Measurements from ENCODE around the gene ZBTB16.
A peak's percentile ranks its signal among the peaks of the same experiment; 100 is the strongest.

ZBTB16 gene

GRCh38 chr11:114079511-114080065, 20.1 kb downstream of the ZBTB16 start:
- H3K4me2 ChIP-seq (ENCODE audit: low read length) = no peak overlapping the region
- peaks cover 47% of the 10 kb centered on the region for H3K79me2 ChIP-seq
- no peak for TF ChIP-seq CTCF (IDR thresholded peaks at IDR 0.05)
- no peaks in the 10 kb centered on the region for H3K9me3 ChIP-seq (ENCODE audit: control insufficient read depth, low read length)
- H3K27me3 ChIP-seq (ENCODE audit: control insufficient read depth, insufficient read depth, low read length) = no peaks in the 10 kb centered on the region
- H3K27ac ChIP-seq = peak overlapping the region; percentile 44
- H3K9ac ChIP-seq = no peak overlapping the region
- H3K36me3 ChIP-seq (ENCODE audit: control insufficient read depth, insufficient read depth, low read length) = no peaks in the 10 kb centered on the region
- no peak overlapping the region for H2AFZ ChIP-seq
- peaks cover 24% of the 10 kb centered on the region for H3K4me1 ChIP-seq
- no peak overlapping the region for H3K4me3 ChIP-seq (ENCODE audit: low read depth, low read length)

GRCh38 chr11:114080219-114080618, 20.7 kb downstream of the ZBTB16 start:
- Histone ChIP-seq H3K36me3 (ENCODE audit: control insufficient read depth, insufficient read depth, low read length) (no peaks in the 10 kb centered on the region), H3K4me2 (ENCODE audit: low read length) (no peak overlapping the region), H3K27ac (peak overlapping the region; percentile 44), H2AFZ (no peak overlapping the region), H3K4me3 (ENCODE audit: low read depth, low read length) (no peak overlapping the region), H3K4me1 (peaks cover 24% of the 10 kb centered on the region), H3K79me2 (peaks cover 49% of the 10 kb centered on the region), H3K9ac (no peak overlapping the region), H3K27me3 (ENCODE audit: control insufficient read depth, insufficient read depth, low read length) (no peaks in the 10 kb centered on the region), H3K9me3 (ENCODE audit: control insufficient read depth, low read length) (no peaks in the 10 kb centered on the region)
- no peak for TF ChIP-seq CTCF (IDR thresholded peaks at IDR 0.05)

- H3K79me2 ChIP-seq = peaks cover 50% of the 10 kb centered on the region
- H3K4me3 ChIP-seq (ENCODE audit: low read depth, low read length) = no peak overlapping the region
- H3K36me3 ChIP-seq (ENCODE audit: control insufficient read depth, insufficient read depth, low read length) = no peaks in the 10 kb centered on the region
- no peaks in the 10 kb centered on the region for H3K27me3 ChIP-seq (ENCODE audit: control insufficient read depth, insufficient read depth, low read length)
- no peak overlapping the region for H3K4me2 ChIP-seq (ENCODE audit: low read length)
- peaks cover 25% of the 10 kb centered on the region for H3K4me1 ChIP-seq
- no peak for TF ChIP-seq CTCF (IDR thresholded peaks at IDR 0.05)
- no peak overlapping the region for H3K27ac ChIP-seq
- no peaks in the 10 kb centered on the region for H3K9me3 ChIP-seq (ENCODE audit: control insufficient read depth, low read length)
- H3K9ac ChIP-seq = no peak overlapping the region
- H2AFZ ChIP-seq = no peak overlapping the region
Measured at GRCh38 chr11:114080769-114081168, 21.3 kb downstream of the ZBTB16 start.

GRCh38 chr11:114081641-114082414, 22.3 kb downstream of the ZBTB16 start:
- H3K27ac ChIP-seq = no peak overlapping the region
- H3K4me1 ChIP-seq = peaks cover 27% of the 10 kb centered on the region
- no peaks in the 10 kb centered on the region for H3K27me3 ChIP-seq (ENCODE audit: control insufficient read depth, insufficient read depth, low read length)
- no peaks in the 10 kb centered on the region for H3K9me3 ChIP-seq (ENCODE audit: control insufficient read depth, low read length)
- no peak overlapping the region for H3K9ac ChIP-seq
- no peak for TF ChIP-seq CTCF (IDR thresholded peaks at IDR 0.05)
- no peaks in the 10 kb centered on the region for H3K36me3 ChIP-seq (ENCODE audit: control insufficient read depth, insufficient read depth, low read length)
- peaks cover 51% of the 10 kb centered on the region for H3K79me2 ChIP-seq
- no peak overlapping the region for H3K4me2 ChIP-seq (ENCODE audit: low read length)
- no peak overlapping the region for H2AFZ ChIP-seq
- H3K4me3 ChIP-seq (ENCODE audit: low read depth, low read length) = no peak overlapping the region

GRCh38 chr11:114082415-114082748, 22.9 kb downstream of the ZBTB16 start:
- Histone ChIP-seq H2AFZ (no peak overlapping the region), H3K27me3 (ENCODE audit: control insufficient read depth, insufficient read depth, low read length) (no peaks in the 10 kb centered on the region), H3K36me3 (ENCODE audit: control insufficient read depth, insufficient read depth, low read length) (no peaks in the 10 kb centered on the region), H3K4me3 (ENCODE audit: low read depth, low read length) (no peak overlapping the region), H3K4me1 (peaks cover 24% of the 10 kb centered on the region), H3K4me2 (ENCODE audit: low read length) (no peak overlapping the region), H3K9me3 (ENCODE audit: control insufficient read depth, low read length) (no peaks in the 10 kb centered on the region), H3K9ac (no peak overlapping the region), H3K27ac (no peak overlapping the region), H3K79me2 (peaks cover 48% of the 10 kb centered on the region)
- no peak for TF ChIP-seq CTCF (IDR thresholded peaks at IDR 0.05)

Measured in parathyroid adenoma (tissue), 2 donors.